Lower lobe of right lung (tissue), 2 donors: ENCODE results near the gene ANKRD13B. TPM values are rescaled to one million over a fixed set of nuclear protein-coding genes. Genes with fewer than 3 reads are reported as not detected.
A peak's percentile ranks its signal among the peaks of the same experiment; 100 is the strongest.

Source experiments
- ATAC-seq, 2 donors: fragments of 200-7000 bp; cut with Tn5 transposase; one replicate each; pipeline ENCODE4 v1.9.1; 2020 to 2022; ENCODE audit warnings: mild to moderate bottlenecking in 2 of 2, moderate library complexity in 2 of 2
- DNase-seq: peaks from one replicate; pipeline ENCODE4 v3.0.0-alpha.2; 2020
- H3K27ac ChIP-seq: fragments of 200-600 bp; one replicate; pipeline ENCODE4 v1.8.0; 2022
- H3K27me3 ChIP-seq: fragments of 200-600 bp; one replicate; pipeline ENCODE4 v1.8.0; 2022; ENCODE audit warnings: low read depth
- H3K36me3 ChIP-seq: fragments of 200-600 bp; one replicate; pipeline ENCODE4 v1.8.0; 2022; ENCODE audit warnings: mild to moderate bottlenecking
- H3K4me1 ChIP-seq: fragments of 200-600 bp; one replicate; pipeline ENCODE4 v1.8.0; 2022
- H3K4me3 ChIP-seq: fragments of 200-600 bp; one replicate; pipeline ENCODE4 v1.8.0; 2022; ENCODE audit warnings: mild to moderate bottlenecking
- H3K9me3 ChIP-seq: fragments of 200-600 bp; one replicate; pipeline ENCODE4 v1.8.0; 2022
- CTCF ChIP-seq: fragments of 200-600 bp; IDR thresholded peaks from one replicate; pipeline ENCODE4 v1.8.0; 2022; ENCODE audit warnings: antibody characterized with exemption, mild to moderate bottlenecking
- intact Hi-C: fragments of 100-400 bp; cut with DNase I; formaldehyde crosslinking; loops from one replicate; pipeline ENCODE4 v1.11.0; 2022
- total RNA-seq: library from RNA; stranded (reverse); fragmentation: NEBNext Ultra II Directional; extraction: Animal tissue kit (Norgen Biotek cat#: 25700); gene quantifications from one replicate; pipeline ENCODE4 v1.2.1, GENCODE V29; 2021
- donor health status: DM: no; HTN: yes; CAD: no; lungs with severe emphysema.

Gene ANKRD13B
- total RNA-seq, 1 donor from 2014 or later = 6.6 TPM

GRCh38 chr17:29574732-29575510 is 18.0 kb upstream of the ANKRD13B start:
- no peak overlapping the region for H3K27ac ChIP-seq
- H3K4me3 ChIP-seq = no peak overlapping the region
- ATAC-seq = no peak
- no peak for DNase-seq
- intact Hi-C loops = no loop called here
- H3K9me3 ChIP-seq = no peaks in the 10 kb centered on the region
- H3K27me3 ChIP-seq = no peaks in the 10 kb centered on the region
- H3K36me3 ChIP-seq = peaks cover 77% of the 10 kb centered on the region
- peaks cover 15% of the 10 kb centered on the region for H3K4me1 ChIP-seq
- TF ChIP-seq CTCF = no peak

DNA sequence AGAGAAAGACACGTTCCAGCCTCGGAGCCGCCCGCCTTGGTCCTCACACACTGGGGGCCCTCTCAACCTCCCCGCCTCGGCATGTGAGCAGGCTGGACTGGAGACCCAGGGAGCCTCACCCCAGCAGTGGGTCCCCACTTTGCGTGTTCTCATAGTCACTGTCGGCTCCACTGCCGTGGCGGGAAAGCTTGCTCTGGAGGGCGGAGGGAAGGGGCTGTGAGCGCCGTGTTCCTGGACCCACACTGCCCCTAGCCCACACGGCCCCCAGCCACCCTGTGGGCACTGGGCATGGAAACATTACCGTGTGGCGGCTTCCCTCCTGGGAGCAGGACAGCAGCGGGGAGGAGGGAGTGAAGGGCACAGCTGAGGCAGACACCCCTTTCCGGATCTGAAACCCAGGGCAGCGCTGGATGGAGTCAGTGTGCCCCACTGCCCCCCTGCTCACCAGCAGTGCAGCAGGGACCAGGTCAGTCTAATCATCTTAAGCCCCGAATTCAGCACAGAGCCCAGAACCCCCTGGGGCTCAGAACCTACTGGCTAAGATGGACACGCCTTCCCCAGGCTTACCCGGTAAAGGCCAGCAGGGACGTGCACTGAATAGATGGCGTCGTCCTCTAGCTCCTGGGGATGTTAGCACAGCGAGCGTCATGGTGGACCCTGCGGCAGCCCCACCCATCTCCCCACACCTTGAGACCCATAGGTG is 17.3 kb upstream of the ANKRD13B start:
- H3K27me3 ChIP-seq = no peaks in the 10 kb centered on the region
- no peak for ATAC-seq
- peaks cover 20% of the 10 kb centered on the region for H3K4me1 ChIP-seq
- H3K27ac ChIP-seq = no peak overlapping the region
- intact Hi-C loops = no loop called here
- DNase-seq = no peak
- TF ChIP-seq CTCF = no peak
- peaks cover 80% of the 10 kb centered on the region for H3K36me3 ChIP-seq
- H3K4me3 ChIP-seq = no peak overlapping the region
- no peaks in the 10 kb centered on the region for H3K9me3 ChIP-seq

DNA sequence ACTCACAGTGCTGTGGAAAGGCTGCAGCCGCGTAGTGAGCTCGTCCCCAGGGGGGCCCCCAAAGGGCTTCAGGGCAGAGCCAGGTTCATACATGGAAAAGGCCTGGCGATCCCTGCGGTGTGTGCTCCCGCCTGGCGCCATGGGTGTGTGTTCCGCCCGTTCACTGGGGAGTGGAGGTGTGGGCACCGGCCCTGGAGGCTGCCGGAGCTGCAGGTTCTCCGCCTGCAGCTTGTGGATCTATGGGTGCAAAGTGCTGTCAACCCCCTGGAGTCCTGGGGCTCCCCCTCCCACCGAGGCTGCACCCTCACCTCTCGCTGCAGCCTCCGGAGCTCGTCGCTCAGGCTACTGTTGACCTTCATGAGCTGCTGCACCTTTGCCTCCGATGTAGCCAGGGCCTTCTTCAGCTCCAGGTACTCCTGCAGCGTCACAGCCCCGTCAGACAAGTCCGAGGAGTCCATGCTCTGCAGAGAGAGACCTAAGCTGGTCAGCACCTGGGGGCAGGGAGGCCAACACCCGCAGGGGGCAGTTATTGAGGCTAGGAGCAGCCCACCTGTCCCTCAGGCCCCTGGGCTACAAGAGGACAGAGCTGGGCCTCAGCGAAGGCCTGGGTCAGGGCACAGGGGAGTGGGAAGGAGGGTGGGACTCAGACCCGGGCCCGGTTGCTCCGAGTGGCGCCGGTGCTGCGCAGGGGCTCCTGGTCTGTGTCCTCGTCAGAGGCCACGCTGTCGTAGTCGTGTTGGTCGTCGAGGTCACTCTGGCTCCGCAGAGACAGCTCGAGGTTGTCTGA is 16.5 kb upstream of the ANKRD13B start:
- no peak for DNase-seq
- Histone ChIP-seq H3K9me3 (no peaks in the 10 kb centered on the region), H3K27me3 (no peaks in the 10 kb centered on the region), H3K4me1 (peaks cover 22% of the 10 kb centered on the region), H3K4me3 (no peak overlapping the region), H3K36me3 (peaks cover 82% of the 10 kb centered on the region), H3K27ac (no peak overlapping the region)
- no peak for ATAC-seq
- TF ChIP-seq CTCF = no peak
- intact Hi-C loops = no loop called here

GRCh38 chr17:29577001-29577370 is 15.9 kb upstream of the ANKRD13B start:
- H3K9me3 ChIP-seq = no peaks in the 10 kb centered on the region
- intact Hi-C loops = no loop called here
- ATAC-seq (no peak), DNase-seq (no peak)
- TF ChIP-seq CTCF = no peak
- no peaks in the 10 kb centered on the region for H3K27me3 ChIP-seq
- peaks cover 20% of the 10 kb centered on the region for H3K4me1 ChIP-seq
- peaks cover 84% of the 10 kb centered on the region for H3K36me3 ChIP-seq
- no peak overlapping the region for H3K27ac ChIP-seq
- no peak overlapping the region for H3K4me3 ChIP-seq

DNA sequence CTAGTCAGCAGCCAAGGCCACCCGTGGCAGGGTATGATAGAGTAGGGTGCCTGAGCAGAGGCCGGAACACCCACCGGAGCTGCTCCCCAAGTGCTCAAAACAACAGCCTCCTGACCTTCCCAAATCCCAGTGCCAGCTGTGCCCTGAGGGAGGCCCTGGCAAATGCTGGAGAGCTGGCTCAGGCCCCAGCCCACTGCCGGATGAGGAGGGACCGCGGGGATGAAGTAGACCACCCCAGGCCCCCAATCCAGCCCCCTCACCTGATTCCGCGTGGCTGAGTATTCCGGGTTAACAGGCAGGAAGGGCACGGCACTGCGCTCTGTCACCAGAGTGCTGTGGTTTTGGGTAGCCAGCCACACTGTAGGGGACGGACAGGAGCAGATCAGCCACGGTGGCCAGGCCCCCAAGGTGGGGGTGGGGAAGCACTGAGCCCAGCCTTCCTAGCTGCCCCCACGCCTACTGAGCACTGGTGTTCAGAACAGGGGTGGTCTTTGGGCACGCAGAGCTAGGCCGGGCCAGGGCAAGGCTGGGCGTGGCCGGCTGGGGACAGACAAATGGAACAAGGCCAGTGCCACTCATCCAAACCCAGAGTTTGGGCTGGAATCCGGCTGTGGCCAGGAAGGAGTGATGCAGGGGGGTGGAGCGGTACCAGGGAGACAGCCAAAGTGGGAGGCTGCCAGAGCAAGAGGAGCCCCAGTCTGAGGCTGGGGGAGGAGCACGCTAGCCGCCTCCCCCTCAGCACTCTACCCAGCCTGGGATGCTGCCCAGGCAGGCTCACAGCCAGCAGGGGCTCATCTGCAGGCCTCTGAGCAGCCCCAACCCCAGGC is 15.3 kb upstream of the ANKRD13B start:
- Histone ChIP-seq H3K36me3 (peaks cover 89% of the 10 kb centered on the region), H3K27me3 (no peaks in the 10 kb centered on the region), H3K4me1 (peaks cover 14% of the 10 kb centered on the region), H3K4me3 (no peak overlapping the region), H3K27ac (no peak overlapping the region), H3K9me3 (no peaks in the 10 kb centered on the region)
- DNase-seq (peak; percentile 41), ATAC-seq (no peak)
- TF ChIP-seq CTCF = no peak
- intact Hi-C loops = no loop called here
